ENCODE measurements around the gene DSCAML1.

DNA sequence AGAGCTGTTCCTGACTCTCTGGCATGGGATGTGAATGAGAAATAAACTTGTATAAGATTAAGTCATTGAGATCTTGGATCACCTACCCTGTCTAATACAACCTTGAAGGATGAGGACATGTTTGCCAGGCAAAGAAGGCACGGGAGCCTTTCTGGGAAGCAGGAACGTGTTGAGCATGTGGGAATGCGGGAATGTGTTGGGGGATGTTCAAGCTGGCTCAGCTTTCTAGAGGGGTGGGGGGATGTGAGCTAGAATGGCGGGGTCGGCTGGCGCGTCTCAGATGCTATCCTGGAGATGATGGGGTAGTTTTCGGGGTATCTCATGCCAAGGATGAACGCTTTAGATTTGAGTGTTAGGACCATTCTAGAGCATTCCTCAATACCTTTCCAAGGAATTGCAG is 227.1 kb downstream of the DSCAML1 start:
- TF ChIP-seq, protein P1, sequence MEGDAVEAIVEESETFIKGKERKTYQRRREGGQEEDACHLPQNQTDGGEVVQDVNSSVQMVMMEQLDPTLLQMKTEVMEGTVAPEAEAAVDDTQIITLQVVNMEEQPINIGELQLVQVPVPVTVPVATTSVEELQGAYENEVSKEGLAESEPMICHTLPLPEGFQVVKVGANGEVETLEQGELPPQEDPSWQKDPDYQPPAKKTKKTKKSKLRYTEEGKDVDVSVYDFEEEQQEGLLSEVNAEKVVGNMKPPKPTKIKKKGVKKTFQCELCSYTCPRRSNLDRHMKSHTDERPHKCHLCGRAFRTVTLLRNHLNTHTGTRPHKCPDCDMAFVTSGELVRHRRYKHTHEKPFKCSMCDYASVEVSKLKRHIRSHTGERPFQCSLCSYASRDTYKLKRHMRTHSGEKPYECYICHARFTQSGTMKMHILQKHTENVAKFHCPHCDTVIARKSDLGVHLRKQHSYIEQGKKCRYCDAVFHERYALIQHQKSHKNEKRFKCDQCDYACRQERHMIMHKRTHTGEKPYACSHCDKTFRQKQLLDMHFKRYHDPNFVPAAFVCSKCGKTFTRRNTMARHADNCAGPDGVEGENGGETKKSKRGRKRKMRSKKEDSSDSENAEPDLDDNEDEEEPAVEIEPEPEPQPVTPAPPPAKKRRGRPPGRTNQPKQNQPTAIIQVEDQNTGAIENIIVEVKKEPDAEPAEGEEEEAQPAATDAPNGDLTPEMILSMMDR (IDR thresholded peaks at IDR 0.05; ENCODE audit: insufficient read depth, low read depth, low read length): no peak
- no peak for TF ChIP-seq EZH2 (IDR thresholded peaks at IDR 0.05; ENCODE audit: insufficient read depth, low read length)
